AG09309 (cell line): ENCODE data around the gene YES1.
A peak's percentile ranks its signal among the peaks of the same experiment; 100 is the strongest.
"Not testable (repeated sequence)": the region's sequence is repeated elsewhere in the genome, so short reads cannot be mapped to it uniquely, and the experiment has no call there.

Source experiments
- DNase-seq: peaks from one replicate; pipeline ENCODE4 v3.0.0-alpha.2; 2010; ENCODE audit warnings: low read depth
- H3K4me3 ChIP-seq: 2 replicates; pipeline ENCODE4 v1.5.1; 2011; ENCODE audit warnings: mild to moderate bottlenecking, low read depth, low read length, moderate library complexity; ENCODE audit not compliant: control insufficient read depth
- CTCF ChIP-seq: IDR thresholded peaks from 2 replicates; pipeline ENCODE4 v1.5.1; 2011; ENCODE audit warnings: mild to moderate bottlenecking, low read depth, low read length, inconsistent platforms; ENCODE audit not compliant: insufficient read depth, control insufficient read depth; ENCODE audit errors: missing control alignments

YES1 gene

GRCh38 chr18:730692-731091 lies 81.3 kb downstream of the YES1 start:
- DNase-seq = no peak
- TF ChIP-seq CTCF = no peak
- no peak overlapping the region for H3K4me3 ChIP-seq

GRCh38 chr18:730120-730519 lies 81.9 kb downstream of the YES1 start:
- DNase-seq, H3K4me3 ChIP-seq: not testable (repeated sequence)
- peak; percentile 14 for TF ChIP-seq CTCF

GRCh38 chr18:725646-726045 lies 86.4 kb downstream of the YES1 start:
- no peak for DNase-seq
- H3K4me3 ChIP-seq = no peak overlapping the region
- TF ChIP-seq CTCF = no peak

GRCh38 chr18:723541-724080 lies 88.4 kb downstream of the YES1 start:
- TF ChIP-seq CTCF = no peak
- no peak overlapping the region for H3K4me3 ChIP-seq

GRCh38 chr18:717003-717402 lies 95.0 kb downstream of the YES1 start:
- DNase-seq = no peak
- H3K4me3 ChIP-seq = no peak overlapping the region
- TF ChIP-seq CTCF = no peak

More at GRCh38 chr18:723541-724080, 88.4 kb downstream of the YES1 start:
- no peak for DNase-seq

GRCh38 chr18:715626-716025 lies 96.4 kb downstream of the YES1 start:
- DNase-seq = peak; percentile 80
- H3K4me3 ChIP-seq = no peak overlapping the region
- TF ChIP-seq CTCF = no peak

GRCh38 chr18:713135-713490 lies 98.9 kb downstream of the YES1 start:
- TF ChIP-seq CTCF = no peak
- no peak for DNase-seq
- H3K4me3 ChIP-seq = no peak overlapping the region
